ENCODE measurements around the gene RBMS1.

RBMS1 gene

DNA sequence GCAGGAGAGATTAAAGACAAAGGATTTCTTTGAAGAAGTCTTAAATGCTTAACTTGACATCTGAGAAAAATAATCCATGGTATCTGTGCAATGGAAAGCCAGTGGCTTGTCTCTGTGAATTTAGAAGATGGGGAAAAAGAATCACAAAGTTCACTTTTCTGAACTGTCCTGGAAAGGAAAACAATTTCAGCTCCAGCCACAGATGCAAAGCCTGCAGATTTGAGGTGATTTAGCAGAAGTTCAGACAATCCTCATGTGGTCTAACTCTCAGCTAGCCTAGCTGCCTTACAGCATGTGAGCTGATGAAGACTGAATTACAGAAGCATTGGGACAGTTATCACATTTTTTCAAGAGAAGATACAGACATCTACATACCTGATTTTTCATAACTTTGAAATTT lies 166.8 kb downstream of the RBMS1 start:
- no peak for DNase-seq

DNA sequence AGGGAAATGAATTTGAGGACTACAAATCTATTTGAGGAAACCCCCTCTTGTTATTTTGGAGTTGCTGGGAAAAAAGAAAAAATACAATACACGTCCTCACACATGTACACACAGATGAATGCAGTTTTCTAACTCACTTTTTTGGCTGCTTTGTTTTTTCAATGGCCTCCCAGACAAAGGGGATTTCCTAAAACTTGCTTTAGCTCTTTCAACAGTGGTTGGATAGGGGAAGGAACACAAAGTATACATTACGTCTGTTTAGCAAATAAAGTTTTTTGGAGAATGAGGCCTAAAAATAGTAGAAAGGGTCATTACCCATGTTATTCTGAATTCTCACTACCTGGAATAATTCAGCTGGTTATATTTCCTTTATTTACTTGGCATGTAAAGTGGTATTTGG lies 168.2 kb downstream of the RBMS1 start:
- DNase-seq, result no peak

DNA sequence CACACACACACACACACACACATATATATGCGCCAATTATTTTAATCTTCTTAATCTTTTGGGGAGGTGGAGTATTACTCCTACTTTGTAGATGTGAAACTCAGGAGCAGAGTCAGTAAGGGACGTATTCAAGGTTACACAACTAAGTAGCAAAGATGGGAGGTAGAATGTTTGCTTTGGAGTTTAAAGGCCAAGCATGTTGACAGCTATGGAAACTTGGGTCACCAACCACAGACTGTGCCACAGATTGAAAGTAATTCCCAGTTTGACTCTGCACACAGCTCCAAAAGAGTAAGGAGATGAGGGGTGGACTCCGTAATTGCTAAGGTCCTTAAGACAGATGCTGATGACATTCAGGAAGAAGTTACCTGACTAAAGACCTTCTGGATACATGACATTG lies 168.7 kb downstream of the RBMS1 start:
- no peak for DNase-seq

DNA sequence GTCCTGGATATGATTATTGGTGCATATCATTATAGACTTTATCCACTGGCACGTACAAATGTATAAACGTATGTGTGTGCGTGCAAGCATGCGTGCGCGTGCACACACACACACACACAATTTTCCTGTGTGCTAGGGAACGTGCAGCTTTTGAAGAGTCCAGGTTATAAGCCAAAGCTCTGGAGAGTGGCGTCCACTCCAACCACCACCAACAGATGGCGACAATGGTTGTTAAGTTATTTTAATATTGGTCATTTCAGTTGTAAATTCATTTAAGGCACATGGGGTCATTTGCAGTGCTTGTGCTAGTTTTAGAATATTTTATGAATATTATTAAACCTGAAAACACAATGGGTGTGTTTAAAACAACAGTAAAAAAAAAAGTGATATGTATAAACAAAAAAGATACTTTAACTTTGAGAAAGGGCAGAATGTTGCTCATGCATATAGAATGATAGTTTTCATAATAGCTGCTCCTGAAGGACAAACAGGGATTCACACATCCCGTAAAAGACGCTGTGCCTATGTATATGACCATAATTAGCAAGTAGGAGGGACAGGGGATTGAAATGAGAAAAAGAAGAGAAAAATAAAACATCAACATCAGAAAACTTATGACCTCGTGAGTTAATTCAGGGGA lies 169.3 kb downstream of the RBMS1 start:
- no peak for DNase-seq

DNA sequence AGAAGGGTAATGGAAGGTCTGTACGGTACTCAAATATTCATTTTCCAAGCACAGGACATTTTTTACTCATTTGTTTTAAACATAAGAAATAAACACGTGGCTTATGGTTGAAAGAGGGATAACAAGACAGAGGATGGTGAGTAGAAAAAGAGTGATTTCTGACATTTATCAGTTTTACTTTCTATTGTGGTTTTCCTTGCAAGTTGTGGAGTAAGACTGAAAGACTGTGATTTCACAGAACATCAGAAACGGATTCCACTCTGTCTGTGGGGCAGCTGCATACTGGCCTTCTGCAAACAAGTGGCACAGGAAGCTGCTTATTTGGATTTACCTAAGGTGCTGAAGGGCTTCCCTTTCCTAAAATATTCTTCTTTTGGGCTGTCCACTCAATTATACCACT lies 171.3 kb downstream of the RBMS1 start:
- DNase-seq, result no peak

DNA sequence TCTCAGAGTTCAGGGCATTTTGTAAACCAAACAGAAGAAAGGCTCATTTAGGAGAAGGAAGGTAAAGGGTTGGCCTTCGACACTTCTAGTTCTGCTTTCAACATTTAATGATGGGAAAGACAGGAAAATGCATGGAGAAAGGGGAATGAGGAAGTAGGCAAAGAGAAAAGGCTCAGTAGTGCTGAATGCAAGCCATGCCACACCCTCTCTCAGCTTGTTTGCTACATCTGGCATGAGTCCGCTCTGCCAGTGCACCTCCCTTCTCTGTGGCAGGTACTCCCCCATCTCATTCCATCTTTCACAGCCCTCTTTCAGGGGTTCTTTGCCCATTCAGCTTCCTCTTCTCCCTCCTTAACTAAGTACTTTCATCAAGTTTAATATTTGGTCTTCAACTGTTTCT lies 172.6 kb downstream of the RBMS1 start:
- no peak for DNase-seq

DNA sequence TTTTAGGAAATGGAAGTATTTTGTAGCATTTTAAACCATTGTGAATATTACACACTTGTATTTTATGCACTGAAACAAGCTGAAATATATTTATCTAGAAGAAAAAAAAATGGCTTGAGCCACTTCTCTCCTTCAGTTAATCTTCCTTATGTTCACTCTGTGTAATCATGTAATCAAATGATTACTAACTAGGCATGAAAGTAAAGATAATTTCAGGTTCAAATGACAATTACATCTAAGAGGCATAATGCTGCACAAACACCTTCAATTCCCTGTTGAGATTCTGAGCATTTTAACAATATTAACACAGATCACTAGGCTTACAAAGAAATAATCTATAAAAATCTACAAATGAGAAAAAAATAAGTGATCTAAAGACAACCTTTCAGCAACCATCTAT lies 173.9 kb downstream of the RBMS1 start:
- DNase-seq, result no peak

DNA sequence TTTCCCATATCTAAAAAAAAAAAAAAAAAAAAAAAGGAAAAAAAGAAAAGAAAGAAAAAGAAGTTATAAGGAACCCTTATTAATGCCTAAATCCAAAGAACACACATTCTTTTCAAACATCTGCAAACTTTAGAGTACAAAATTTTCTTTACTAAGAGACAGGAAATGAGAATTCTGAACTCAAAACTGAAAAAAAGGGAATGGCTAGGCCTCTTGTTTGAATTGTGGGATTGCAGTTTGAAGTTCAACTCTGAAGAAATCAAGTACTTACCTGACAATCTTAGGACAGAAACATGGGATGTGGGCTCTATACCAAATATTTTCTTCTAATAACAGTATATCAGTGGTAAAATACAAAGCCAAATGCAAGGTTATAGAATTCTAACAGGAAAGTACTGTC lies 175.4 kb downstream of the RBMS1 start:
- no peak for DNase-seq

DNA sequence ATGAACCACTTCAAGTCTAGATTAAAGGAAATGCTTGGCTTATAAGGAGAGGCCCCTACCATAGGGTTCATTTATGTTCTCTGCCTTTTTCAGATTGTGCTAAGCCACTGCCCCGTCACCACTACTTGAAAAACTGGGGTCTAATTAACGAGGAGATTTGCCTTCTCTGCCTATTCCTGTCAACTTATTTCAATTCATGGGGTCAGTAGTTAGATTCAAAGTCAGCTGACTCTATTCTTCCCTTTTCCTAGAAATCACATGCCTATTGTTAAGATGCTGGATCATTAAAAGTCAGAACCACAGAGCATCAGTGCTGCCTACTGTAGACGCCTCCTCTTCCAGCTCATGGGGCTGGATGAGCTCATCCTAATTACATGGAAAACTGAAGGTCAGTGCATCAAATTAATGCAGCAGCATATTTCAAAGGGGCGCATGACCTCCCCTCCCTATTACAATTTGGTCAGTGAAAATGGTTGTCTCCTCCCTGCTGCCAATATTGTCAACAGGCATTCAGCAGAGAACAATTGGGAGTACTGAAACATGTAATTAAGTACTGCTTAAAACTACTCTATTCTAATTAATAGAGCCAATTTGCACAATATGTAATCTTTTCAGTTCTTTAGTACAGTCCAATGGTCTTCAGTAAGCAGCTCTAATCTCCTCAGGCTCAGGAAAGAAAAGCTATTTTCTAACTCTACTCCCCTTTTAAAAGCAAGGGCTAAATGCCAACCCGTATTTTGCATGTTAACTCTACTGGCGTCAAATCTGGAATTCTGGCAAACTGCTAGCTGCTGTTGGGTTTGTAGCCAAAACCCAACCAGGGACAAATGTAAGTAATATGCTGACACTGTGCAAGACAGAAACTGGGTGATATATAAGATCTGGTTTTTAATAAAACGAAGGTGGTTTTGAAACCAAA lies 176.2 kb downstream of the RBMS1 start:
- no peak for DNase-seq

DNA sequence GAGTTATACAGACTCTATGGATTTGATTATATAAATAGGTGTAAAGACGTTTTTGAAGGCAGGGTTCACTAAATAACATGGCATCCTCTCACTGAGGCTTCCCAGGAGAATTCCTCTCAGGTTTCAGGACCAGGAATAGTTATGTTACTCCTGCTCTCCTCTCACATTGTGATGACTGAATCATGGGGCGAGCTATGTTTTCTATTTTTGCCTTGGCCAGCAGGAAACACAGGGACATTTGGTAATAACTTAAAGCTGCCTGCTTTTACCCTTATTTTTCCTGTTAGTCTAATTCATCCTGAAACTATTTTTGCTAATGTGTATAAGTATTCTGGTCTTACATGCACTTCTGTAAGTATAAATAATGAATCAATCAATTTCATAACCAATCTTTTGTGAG lies 178.3 kb downstream of the RBMS1 start:
- DNase-seq, result no peak

DNA sequence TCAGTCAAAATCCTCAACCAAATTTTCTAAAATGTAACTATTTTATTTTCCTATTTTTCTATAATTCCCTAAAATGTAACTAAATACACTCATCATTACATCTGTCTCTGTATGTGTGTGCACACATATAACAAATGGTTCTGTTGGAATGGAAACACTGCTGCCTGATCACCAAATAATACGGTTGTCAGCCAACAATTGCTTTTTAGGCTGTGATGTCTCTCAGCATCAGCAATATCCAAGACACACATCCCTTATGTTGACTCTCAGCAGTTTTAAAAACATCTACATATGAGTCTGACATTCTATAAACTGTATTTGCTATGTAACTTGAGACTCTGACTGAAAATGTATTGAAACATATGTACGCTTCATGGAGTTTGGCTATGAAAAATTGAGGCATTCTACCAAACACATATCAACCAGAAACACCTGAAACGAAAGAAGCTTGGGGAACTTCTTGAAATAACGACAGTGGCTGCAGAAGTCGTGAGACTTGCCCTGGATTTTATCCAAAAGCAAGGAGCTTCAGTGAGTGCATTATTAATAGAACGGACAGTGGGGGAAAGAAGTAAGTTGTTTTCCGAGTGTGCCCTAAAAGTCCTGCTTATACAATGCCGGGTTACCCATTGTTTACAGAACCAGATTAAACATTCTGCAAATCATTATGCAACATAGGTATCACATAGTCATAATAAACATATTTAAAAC lies 183.3 kb downstream of the RBMS1 start:
- DNase-seq, result no peak

DNA sequence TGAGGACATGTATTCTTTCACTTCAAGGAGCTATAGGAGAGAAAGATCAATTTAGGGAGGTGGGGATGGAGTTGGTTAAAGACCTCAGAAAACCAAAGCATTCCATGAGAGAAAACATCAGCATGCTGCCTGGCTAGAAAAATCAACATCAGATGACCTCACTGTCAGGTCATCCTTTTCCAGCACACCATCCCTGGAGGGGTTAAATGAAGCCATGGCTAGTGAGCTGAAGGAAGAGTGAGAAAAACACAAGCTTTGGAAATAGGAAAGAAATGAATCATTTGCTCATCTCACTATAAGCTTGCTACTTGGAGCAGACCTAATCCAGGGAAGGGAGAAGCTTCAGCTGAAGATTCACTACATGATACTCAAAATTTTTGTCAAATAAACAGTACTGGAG lies 184.0 kb downstream of the RBMS1 start:
- DNase-seq, result no peak

DNA sequence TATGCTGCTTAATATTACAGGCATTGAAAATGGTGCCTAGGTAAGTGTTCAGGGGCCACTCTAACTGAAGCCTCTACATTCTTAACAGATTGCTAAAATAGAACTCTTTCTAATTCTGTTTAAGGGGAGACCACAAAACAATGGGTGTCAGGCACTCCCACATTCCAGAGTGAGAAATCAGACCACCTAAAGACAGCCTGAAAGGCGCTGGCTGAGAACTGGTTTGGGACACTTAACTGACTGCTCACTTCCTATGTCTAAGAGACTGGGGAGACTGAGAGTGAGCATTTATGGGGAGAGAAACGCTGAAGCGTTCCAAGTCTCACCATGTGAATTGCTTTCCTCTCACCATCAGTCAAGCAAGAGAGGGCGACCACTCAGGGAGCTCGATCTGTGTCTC lies 184.7 kb downstream of the RBMS1 start:
- no peak for DNase-seq

DNA sequence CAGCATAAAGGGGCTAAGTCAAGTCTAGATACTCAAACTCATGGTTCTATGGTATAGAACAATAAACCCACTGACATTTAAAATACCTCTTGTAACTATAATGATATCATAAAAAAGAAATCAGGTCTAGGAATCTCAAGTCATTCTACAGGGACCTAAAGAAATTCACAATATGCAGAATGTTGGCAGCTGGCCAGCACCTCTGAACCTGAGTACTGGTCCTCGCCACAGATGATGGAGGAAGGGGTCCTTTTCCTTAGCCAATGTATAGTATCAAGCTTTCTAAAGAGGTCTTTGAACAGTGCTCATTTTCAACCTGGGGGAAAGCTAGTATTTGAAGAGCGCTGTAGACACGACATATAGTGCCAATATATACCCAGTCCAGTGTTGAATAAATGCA lies 185.1 kb downstream of the RBMS1 start:
- no peak for DNase-seq

DNA sequence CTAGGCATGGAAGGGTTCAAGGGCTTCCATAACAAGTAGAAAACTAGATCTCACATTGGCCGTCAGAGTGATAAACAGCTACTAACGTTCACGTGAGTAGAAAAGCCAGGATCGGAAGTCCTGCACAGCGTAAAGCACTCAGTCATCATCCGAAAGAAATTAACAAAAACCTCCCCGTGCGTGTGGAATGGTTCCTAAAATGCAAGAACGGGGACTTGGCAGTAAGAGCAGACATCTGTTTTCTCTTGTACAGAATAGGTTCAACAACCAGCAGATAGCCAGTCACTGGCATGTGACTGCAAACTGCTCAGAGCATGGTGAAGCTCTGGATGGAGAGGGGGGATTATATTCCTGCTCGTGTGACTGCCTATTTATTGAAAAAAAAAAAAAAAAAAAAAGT lies 186.6 kb downstream of the RBMS1 start:
- DNase-seq, result no peak

DNA sequence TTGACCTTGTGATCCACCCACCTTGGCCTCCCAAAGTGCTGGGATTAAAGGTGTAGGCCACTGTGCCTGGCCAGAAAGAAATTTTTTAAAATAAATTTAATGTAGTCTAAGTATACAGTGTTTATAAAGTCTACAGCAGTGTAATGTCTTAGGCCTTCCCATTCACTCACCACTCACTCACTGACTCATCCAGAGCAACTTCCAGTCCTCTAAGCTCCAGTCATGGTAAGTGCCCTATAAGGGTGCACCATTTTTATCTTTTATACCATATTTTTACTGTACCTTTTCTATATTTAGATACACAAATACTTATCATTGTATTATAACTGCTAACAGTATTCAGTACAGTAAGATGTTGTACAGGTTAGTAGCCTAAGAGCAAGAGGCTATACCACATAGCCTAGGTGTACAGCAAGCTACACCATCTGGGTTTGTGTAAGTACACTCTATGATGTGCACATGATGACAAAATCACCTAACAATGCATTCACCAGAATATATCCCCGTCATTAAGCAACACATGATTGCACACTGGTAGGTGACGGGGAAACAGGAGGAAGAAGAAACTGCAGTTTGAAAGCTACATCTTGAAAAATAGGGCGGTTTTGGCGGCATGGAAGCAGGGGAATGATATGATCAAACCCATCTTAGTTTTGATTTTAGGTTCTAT lies 188.4 kb downstream of the RBMS1 start:
- no peak for DNase-seq

DNA sequence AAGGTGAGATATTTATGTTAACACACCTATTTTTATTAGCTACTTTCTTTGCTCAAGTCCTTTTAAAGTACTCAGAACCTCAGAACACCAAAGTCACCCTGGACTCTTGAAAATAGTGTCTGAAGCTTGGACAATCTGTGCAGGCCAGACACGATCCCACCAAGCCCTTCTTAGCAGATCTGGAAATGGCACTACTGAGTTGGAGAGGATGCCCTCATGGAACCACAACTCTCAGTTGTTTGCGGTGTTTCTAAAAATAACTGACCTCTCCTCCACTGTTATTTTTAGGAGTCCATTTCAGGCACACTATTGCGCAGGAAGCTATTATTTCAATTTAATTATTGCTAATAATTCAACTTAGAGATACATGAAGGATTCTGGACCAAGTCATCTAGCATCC lies 190.1 kb downstream of the RBMS1 start:
- no peak for DNase-seq

DNA sequence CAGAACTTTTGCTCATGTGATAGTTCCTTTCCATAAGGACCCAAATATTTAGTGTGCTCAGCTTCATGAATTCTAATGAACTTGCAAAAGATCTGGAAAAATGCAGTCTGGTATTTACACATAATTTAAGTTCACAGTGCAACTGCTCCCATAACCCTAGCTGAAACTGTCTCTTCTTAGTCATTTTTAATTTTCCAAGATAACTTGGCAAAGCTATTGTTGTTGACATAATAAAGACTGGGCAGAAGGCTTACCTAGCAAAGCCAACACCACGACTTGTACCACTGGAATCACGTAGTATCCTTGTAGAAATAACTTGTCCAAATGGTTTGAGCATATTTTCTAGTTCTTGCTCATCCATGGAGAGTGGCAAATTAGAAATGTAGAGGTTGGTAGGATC lies 190.5 kb downstream of the RBMS1 start:
- DNase-seq, result no peak

DNA sequence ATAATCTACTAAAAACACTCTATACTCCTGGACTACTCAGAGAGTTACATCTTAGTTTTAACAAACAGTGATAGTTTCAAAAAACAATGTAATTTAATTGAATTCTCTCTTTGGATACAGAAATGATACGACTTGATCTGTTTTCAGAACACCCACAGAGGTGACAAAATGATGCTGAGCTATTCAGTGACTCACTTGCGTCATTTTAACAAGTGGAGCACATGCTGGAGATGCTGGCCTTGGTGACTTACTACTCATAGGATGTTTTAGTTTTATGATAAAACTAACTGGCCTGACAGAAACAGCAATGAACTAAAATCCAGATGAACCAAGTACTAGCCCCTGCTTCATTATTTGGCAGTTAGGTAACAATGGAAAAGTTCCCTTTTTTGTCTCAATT lies 192.2 kb downstream of the RBMS1 start:
- no peak for DNase-seq

DNA sequence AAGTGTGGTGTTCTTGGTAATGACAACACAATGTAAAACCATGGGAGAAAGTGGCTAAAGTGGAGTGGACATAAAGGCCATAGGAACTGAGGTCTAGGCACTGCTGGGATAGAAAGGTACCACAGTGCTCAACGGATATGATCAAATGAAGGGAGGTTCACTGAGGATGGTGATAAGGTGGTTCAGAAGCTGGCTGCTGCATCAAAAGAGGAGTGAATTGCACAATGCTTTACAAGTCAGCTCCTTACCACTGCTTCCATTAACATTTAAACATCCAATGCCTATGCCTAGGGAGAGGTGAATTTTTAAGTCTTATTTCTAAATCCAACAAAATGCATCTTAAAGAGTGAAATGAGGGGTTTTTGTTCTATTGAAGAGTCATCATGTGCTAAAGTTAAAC lies 193.4 kb downstream of the RBMS1 start:
- no peak for DNase-seq

DNA sequence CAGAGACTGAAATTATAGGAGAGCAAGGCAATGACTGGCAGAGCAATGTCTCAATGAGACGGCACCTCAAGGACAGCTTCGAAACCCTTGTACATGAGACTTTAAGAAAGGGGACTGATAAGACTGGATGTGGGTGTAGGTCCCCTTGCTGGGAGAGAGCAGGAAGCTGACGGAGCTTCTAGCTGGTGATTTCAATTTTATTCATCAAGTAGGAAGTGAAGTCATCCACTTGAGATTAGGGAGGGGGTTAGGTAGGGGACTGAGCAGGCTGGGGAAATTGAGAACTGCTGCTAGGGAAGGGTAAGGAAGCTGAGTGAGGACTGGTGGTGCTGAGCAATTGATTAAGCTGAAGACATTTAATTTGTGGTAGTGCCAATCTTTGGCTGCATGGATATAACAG lies 194.1 kb downstream of the RBMS1 start:
- DNase-seq, result no peak

DNA sequence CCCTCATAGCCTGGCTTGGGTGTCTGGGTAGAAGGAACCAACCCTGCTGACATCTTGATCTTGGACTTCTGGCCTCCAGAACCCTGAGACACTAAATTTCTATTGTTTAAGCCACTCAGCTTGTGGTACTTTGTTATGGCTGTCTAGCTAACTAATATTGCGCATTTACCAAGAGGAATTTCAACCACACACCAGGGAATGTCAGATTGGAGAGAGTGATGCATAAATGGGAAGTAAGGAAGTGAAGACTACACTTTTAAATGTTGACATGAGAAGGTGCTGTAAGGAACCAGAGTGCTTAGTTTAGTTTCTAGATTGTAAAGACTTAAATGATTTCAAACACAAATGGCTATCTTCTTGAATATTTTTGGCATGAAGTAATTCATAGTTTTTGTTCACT lies 194.6 kb downstream of the RBMS1 start:
- DNase-seq, result no peak

DNA sequence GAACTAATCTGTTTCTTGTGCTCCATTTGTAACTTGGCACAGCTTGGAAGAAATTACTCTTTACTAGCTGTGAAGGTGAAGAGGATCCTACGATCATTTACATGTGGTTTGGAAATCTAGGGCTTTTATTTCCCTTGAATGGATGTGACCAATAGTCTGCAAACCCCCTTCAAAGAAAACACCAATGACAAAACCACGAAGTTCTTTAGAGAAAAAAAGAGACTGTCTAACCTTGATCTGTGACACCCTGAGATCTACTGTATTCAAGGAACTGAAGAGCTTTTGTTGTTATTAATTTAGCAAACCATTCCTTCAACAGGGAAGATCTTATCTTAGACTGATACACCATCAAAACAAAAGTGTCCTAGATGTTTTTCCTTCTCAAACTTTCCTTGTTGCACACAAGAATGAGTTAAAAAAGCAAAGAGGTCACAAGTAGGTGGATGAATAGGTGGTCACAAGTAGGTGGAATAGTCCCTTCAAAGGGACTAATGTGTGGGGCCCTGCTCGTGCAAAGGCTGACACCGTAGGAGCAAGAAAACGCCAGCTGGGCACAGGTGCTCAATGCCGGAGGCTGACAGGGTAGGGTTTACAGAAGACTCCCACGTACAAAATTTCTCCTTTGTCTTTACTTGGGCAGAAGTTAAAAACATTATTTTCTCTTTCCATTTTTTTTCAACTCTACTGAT lies 197.9 kb downstream of the RBMS1 start:
- DNase-seq, result no peak

Measured in activated gamma-delta T cell (primary cell).